HG03060 (cell line): ENCODE data around the gene ETNPPL.

Experiments
- ATAC-seq: cut with Tn5 transposase; IDR thresholded peaks from one replicate; pipeline ENCODE4 v1.9.1; 2021; ENCODE audit warnings: low read depth, moderate number of reproducible peaks; ENCODE audit not compliant: unreplicated experiment

The ETNPPL gene

GRCh38 chr4:108762559-108763225 lies at the start of gene ETNPPL:
Gene ETNPPL, minus strand, starts transcription at chr4:108763053. Its CDS starts 155 bp downstream, at chr4:108762898.
- ATAC-seq, result no peak

GRCh38 chr4:108811486-108811885 lies 48.6 kb upstream of the ETNPPL start:
- no peak for ATAC-seq

GRCh38 chr4:108810087-108810486 lies 47.2 kb upstream of the ETNPPL start:
- no peak for ATAC-seq

GRCh38 chr4:108804648-108805273 lies 41.9 kb upstream of the ETNPPL start:
- no peak for ATAC-seq

- ATAC-seq, result no peak
Measured at GRCh38 chr4:108799306-108799705, 36.5 kb upstream of the ETNPPL start.

GRCh38 chr4:108796173-108796572 lies 33.3 kb upstream of the ETNPPL start:
- ATAC-seq, result no peak

- no peak for ATAC-seq
Measured at GRCh38 chr4:108795733-108796132, 32.9 kb upstream of the ETNPPL start.

GRCh38 chr4:108794136-108794535 lies 31.3 kb upstream of the ETNPPL start:
- ATAC-seq, result no peak

- no peak for ATAC-seq
Measured at GRCh38 chr4:108793415-108793814, 30.6 kb upstream of the ETNPPL start.

- ATAC-seq, result no peak
Measured at GRCh38 chr4:108788731-108789130, 25.9 kb upstream of the ETNPPL start.

- ATAC-seq, result no peak
Measured at GRCh38 chr4:108787724-108788123, 24.9 kb upstream of the ETNPPL start.

GRCh38 chr4:108787106-108787505 lies 24.3 kb upstream of the ETNPPL start:
- ATAC-seq, result no peak

- ATAC-seq, result no peak
Measured at GRCh38 chr4:108786351-108786750, 23.5 kb upstream of the ETNPPL start.

GRCh38 chr4:108783665-108784463 lies 21.0 kb upstream of the ETNPPL start:
- no peak for ATAC-seq

GRCh38 chr4:108779958-108780357 lies 17.1 kb upstream of the ETNPPL start:
- no peak for ATAC-seq

- ATAC-seq, result no peak
Measured at GRCh38 chr4:108777388-108777787, 14.5 kb upstream of the ETNPPL start.

GRCh38 chr4:108775921-108776320 lies 13.1 kb upstream of the ETNPPL start:
- ATAC-seq, result no peak

GRCh38 chr4:108774809-108775530 lies 12.1 kb upstream of the ETNPPL start:
- no peak for ATAC-seq

GRCh38 chr4:108772402-108772801 lies 9.5 kb upstream of the ETNPPL start:
- no peak for ATAC-seq

GRCh38 chr4:108766058-108766457 lies 3.2 kb upstream of the ETNPPL start:
- no peak for ATAC-seq

GRCh38 chr4:108763986-108764385 lies 1.1 kb upstream of the ETNPPL start:
- no peak for ATAC-seq
